Neural cell (in vitro differentiated cells): Measurements from ENCODE around the gene CNOT11. TPM values are rescaled to one million over a fixed set of nuclear protein-coding genes. Genes with fewer than 3 reads are reported as not detected.

Experiments
- H2AFZ ChIP-seq: fragments of 200-600, 300-800 bp; sonication (generic), shearing (Covaris generic); 2 replicates; pipeline ENCODE4 v1.6.0; 2014; ENCODE audit warnings: low read depth, mild to moderate bottlenecking, antibody characterized with exemption, low read length, moderate library complexity
- H3F3A ChIP-seq: fragments of 200-600 bp; shearing (Covaris generic); 2 replicates; pipeline ENCODE4 v1.6.1; 2016; ENCODE audit warnings: mild to moderate bottlenecking, moderate library complexity, mixed read lengths, antibody characterized with exemption, low read length; ENCODE audit not compliant: insufficient read depth, poor library complexity, severe bottlenecking
- H3K27ac ChIP-seq: fragments of 200-600, 300-800 bp; sonication (generic), shearing (Covaris generic); 2 replicates; pipeline ENCODE4 v1.5.1; 2014; ENCODE audit warnings: mild to moderate bottlenecking, low read length, moderate library complexity
- H3K27me3 ChIP-seq: fragments of 300-800, 200-600 bp; sonication (generic), shearing (Covaris generic); 2 replicates; pipeline ENCODE4 v1.6.0; 2014; ENCODE audit warnings: mild to moderate bottlenecking, low read depth, low read length, moderate library complexity; ENCODE audit not compliant: insufficient read depth
- H3K36me3 ChIP-seq: fragments of 300-800, 200-600 bp; sonication (generic), shearing (Covaris generic); 2 replicates; pipeline ENCODE4 v1.5.1; 2014; ENCODE audit warnings: mild to moderate bottlenecking, antibody characterized with exemption, low read length, moderate library complexity; ENCODE audit not compliant: insufficient read depth
- H3K4me2 ChIP-seq: fragments of 300-800, 200-600 bp; sonication (generic), shearing (Covaris generic); 2 replicates; pipeline ENCODE4 v1.6.0; 2014; ENCODE audit warnings: mild to moderate bottlenecking, low read length
- H3K4me3 ChIP-seq: fragments of 300-800, 200-600 bp; sonication (generic), shearing (Covaris generic); 2 replicates; pipeline ENCODE4 v1.5.1; 2014; ENCODE audit warnings: mild to moderate bottlenecking, low read length, moderate library complexity
- H3K79me2 ChIP-seq: fragments of 200-600 bp; shearing (Covaris generic); replicated peaks from 2 replicates; pipeline ENCODE4 v1.6.0; 2014; ENCODE audit warnings: mild to moderate bottlenecking, low read length, moderate library complexity; ENCODE audit not compliant: insufficient read depth
- H3K9ac ChIP-seq: fragments of 300-800, 200-600 bp; sonication (generic), shearing (Covaris generic); 2 replicates; pipeline ENCODE4 v1.6.1; 2016; ENCODE audit warnings: mild to moderate bottlenecking, low read length, mixed read lengths
- H3K9me2 ChIP-seq: fragments of 200-600 bp; shearing (Covaris generic); 2 replicates; pipeline ENCODE4 v1.6.1; 2016; ENCODE audit warnings: mild to moderate bottlenecking, low read length, mixed read lengths; ENCODE audit not compliant: insufficient read depth
- H3K9me3 ChIP-seq: fragments of 200-600, 300-800 bp; sonication (generic), shearing (Covaris generic); 2 replicates; pipeline ENCODE4 v1.6.1; 2016; ENCODE audit warnings: mild to moderate bottlenecking, mixed run types, low read length, moderate library complexity, mixed read lengths
- H4K20me1 ChIP-seq: fragments of 200-600 bp; shearing (Covaris generic); 2 replicates; pipeline ENCODE4 v1.6.1; 2016; ENCODE audit warnings: mild to moderate bottlenecking, mixed run types; ENCODE audit not compliant: insufficient read depth
- EP300 ChIP-seq: fragments of 450-650 bp; conservative IDR thresholded peaks from 2 replicates; pipeline ENCODE4 v1.6.1; 2014; ENCODE audit warnings: antibody characterized with exemption, mild to moderate bottlenecking, moderate library complexity; ENCODE audit not compliant: poor library complexity, severe bottlenecking
- EZH2 ChIP-seq: fragments of 200-600, 300-800 bp; shearing (Covaris generic), sonication (generic); IDR thresholded peaks from 2 replicates; pipeline ENCODE4 v1.6.1; 2014; ENCODE audit warnings: antibody characterized with exemption, low read length, borderline replicate concordance, mild to moderate bottlenecking; ENCODE audit not compliant: insufficient read depth, poor library complexity, severe bottlenecking
- MXI1 ChIP-seq: fragments of 450-650 bp; conservative IDR thresholded peaks from 2 replicates; pipeline ENCODE4 v1.6.1; 2014; ENCODE audit warnings: antibody characterized with exemption, mild to moderate bottlenecking; ENCODE audit not compliant: poor library complexity, severe bottlenecking
- POLR2AphosphoS5 ChIP-seq: IDR thresholded peaks from 2 replicates; pipeline ENCODE4 v1.6.1; 2012
- RAD21 ChIP-seq: fragments of 450-650 bp; conservative IDR thresholded peaks from 2 replicates; pipeline ENCODE4 v1.6.1; 2014; ENCODE audit warnings: antibody characterized with exemption, mild to moderate bottlenecking, moderate library complexity
- SMC3 ChIP-seq: fragments of 450-650 bp; conservative IDR thresholded peaks from 2 replicates; pipeline ENCODE4 v1.6.1; 2014; ENCODE audit warnings: antibody characterized with exemption, mild to moderate bottlenecking, moderate library complexity; ENCODE audit not compliant: poor library complexity
- TAF1 ChIP-seq: IDR thresholded peaks from 2 replicates; pipeline ENCODE4 v1.6.1; 2012; ENCODE audit warnings: low read depth
- polyA plus RNA-seq: library from polyadenylated mRNA; depleted of rRNA; stranded (reverse); fragments of >200 nt; gene quantifications from 2 replicates; pipeline ENCODE4 v1.2.3, GENCODE V29; 2014
- TF ChIP-seq, protein P1 (sequence below): fragments of 450-650 bp; IDR thresholded peaks from 2 replicates; pipeline ENCODE4 v1.5.1; 2014; ENCODE audit warnings: antibody characterized with exemption, mild to moderate bottlenecking, moderate library complexity; ENCODE audit not compliant: poor library complexity, severe bottlenecking
- TF ChIP-seq, protein P2 (sequence below): IDR thresholded peaks from 2 replicates; pipeline ENCODE4 v1.6.1; 2012; ENCODE audit warnings: borderline replicate concordance

CNOT11 gene
- polyA plus RNA-seq, 1 donor from 2014 or later = 35.2 TPM

DNA sequence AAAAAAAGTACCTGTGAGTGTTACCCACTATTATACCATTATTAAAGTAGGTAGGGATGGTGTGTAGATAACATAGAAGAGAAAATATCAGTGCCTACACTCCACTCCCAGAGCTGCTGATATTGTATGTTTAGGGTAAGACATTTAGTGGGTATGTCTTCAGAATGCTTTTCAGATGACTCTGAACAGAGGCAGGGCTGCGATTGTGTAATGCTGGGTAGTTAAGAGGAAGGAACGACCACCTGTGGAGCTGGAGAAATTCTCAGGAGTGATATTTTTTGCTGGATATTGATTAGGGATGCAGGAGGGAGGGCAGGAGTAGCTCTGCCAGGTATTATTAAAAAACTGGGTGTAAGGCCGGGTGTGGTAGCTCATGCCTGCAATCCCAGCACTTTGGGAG lies 2.8 kb downstream of the CNOT11 start:
- Histone ChIP-seq H3K4me2 (no peak overlapping the region), H2AFZ (no peak overlapping the region), H3K4me3 (no peak overlapping the region), H3K79me2 (peaks cover 15% of the 10 kb centered on the region), H3K9ac (no peak overlapping the region), H3K36me3 (no peaks in the 10 kb centered on the region), H4K20me1 (peaks cover 2% of the 10 kb centered on the region), H3K9me2 (no peaks in the 10 kb centered on the region), H3F3A (no peaks in the 10 kb centered on the region), H3K9me3 (no peaks in the 10 kb centered on the region), H3K27me3 (no peaks in the 10 kb centered on the region), H3K27ac (no peak overlapping the region)
- TF ChIP-seq EZH2 (no peak), MXI1 (no peak), EP300 (no peak), RAD21 (no peak)
- TF ChIP-seq, protein P1, sequence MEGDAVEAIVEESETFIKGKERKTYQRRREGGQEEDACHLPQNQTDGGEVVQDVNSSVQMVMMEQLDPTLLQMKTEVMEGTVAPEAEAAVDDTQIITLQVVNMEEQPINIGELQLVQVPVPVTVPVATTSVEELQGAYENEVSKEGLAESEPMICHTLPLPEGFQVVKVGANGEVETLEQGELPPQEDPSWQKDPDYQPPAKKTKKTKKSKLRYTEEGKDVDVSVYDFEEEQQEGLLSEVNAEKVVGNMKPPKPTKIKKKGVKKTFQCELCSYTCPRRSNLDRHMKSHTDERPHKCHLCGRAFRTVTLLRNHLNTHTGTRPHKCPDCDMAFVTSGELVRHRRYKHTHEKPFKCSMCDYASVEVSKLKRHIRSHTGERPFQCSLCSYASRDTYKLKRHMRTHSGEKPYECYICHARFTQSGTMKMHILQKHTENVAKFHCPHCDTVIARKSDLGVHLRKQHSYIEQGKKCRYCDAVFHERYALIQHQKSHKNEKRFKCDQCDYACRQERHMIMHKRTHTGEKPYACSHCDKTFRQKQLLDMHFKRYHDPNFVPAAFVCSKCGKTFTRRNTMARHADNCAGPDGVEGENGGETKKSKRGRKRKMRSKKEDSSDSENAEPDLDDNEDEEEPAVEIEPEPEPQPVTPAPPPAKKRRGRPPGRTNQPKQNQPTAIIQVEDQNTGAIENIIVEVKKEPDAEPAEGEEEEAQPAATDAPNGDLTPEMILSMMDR = no peak

GRCh38 chr2:101256316-101256715 lies 3.6 kb downstream of the CNOT11 start:
- no peaks in the 10 kb centered on the region for H3K9me3 ChIP-seq
- H3K36me3 ChIP-seq = no peaks in the 10 kb centered on the region
- H3K9ac ChIP-seq = no peak overlapping the region
- H3K9me2 ChIP-seq = no peaks in the 10 kb centered on the region
- no peak overlapping the region for H2AFZ ChIP-seq
- TF ChIP-seq EP300 = no peak
- TF ChIP-seq SMC3 = no peak
- no peak overlapping the region for H3K4me3 ChIP-seq
- no peak overlapping the region for H3K27ac ChIP-seq
- no peaks in the 10 kb centered on the region for H3K27me3 ChIP-seq
- H3K4me2 ChIP-seq = no peak overlapping the region
- peaks cover 15% of the 10 kb centered on the region for H3K79me2 ChIP-seq
- H3F3A ChIP-seq = no peaks in the 10 kb centered on the region
- H4K20me1 ChIP-seq = peaks cover 2% of the 10 kb centered on the region

DNA sequence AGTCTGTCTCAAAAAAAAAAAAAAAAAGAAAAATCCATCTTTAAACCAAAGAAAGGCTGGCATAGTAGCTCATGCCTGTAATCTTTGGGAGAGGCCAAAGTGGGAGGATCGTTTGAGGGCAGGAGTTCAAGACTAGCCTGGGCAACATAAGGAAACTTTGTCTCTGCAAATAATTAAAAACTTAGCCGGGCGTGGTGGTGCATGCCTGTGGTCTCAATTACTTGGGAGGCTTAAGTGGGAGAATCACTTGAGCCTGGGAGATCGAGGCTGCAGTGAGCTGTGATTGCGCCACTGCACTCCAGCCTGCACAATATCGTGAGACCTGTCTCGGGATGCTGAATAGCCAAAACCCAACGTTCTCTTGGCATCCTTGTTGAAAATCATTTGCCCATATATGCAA lies 6.1 kb downstream of the CNOT11 start:
- peaks cover 2% of the 10 kb centered on the region for H4K20me1 ChIP-seq
- no peak for TF ChIP-seq EP300
- TF ChIP-seq TAF1 = no peak
- no peak for TF ChIP-seq EZH2
- H3K27me3 ChIP-seq = no peaks in the 10 kb centered on the region
- no peaks in the 10 kb centered on the region for H3F3A ChIP-seq
- no peaks in the 10 kb centered on the region for H3K9me2 ChIP-seq
- H3K79me2 ChIP-seq = peaks cover 15% of the 10 kb centered on the region
- no peaks in the 10 kb centered on the region for H3K9me3 ChIP-seq
- no peaks in the 10 kb centered on the region for H3K36me3 ChIP-seq
- H3K4me2 ChIP-seq = no peak overlapping the region
- no peak overlapping the region for H3K4me3 ChIP-seq
- no peak overlapping the region for H2AFZ ChIP-seq
- no peak overlapping the region for H3K27ac ChIP-seq
- no peak overlapping the region for H3K9ac ChIP-seq

DNA sequence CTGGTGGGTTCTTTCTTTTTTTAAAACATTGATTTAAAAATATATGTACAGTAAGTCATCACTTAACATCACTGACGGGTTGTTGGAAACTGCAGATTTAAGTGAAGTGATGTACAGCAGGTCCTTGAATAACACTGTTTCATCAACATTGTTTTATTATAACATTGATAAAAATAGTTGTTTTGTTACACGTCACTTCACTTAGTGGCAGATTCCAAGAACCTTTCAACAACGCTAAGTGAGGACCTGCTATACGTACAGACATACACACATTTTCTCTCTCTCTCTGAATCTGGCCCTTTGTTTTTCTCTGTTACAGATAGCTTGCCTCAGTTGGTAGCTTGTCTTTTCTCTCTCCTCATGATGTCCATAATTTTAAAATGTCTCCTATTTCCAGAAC lies 9.5 kb downstream of the CNOT11 start:
- H3K4me2 ChIP-seq = no peak overlapping the region
- H3K36me3 ChIP-seq = no peaks in the 10 kb centered on the region
- H3K9me3 ChIP-seq = no peaks in the 10 kb centered on the region
- no peak overlapping the region for H3K9ac ChIP-seq
- no peak overlapping the region for H3K4me3 ChIP-seq
- TF ChIP-seq, protein P1 = no peak
- TF ChIP-seq POLR2AphosphoS5 (no peak), RAD21 (no peak), EZH2 (no peak)
- TF ChIP-seq, protein P2, sequence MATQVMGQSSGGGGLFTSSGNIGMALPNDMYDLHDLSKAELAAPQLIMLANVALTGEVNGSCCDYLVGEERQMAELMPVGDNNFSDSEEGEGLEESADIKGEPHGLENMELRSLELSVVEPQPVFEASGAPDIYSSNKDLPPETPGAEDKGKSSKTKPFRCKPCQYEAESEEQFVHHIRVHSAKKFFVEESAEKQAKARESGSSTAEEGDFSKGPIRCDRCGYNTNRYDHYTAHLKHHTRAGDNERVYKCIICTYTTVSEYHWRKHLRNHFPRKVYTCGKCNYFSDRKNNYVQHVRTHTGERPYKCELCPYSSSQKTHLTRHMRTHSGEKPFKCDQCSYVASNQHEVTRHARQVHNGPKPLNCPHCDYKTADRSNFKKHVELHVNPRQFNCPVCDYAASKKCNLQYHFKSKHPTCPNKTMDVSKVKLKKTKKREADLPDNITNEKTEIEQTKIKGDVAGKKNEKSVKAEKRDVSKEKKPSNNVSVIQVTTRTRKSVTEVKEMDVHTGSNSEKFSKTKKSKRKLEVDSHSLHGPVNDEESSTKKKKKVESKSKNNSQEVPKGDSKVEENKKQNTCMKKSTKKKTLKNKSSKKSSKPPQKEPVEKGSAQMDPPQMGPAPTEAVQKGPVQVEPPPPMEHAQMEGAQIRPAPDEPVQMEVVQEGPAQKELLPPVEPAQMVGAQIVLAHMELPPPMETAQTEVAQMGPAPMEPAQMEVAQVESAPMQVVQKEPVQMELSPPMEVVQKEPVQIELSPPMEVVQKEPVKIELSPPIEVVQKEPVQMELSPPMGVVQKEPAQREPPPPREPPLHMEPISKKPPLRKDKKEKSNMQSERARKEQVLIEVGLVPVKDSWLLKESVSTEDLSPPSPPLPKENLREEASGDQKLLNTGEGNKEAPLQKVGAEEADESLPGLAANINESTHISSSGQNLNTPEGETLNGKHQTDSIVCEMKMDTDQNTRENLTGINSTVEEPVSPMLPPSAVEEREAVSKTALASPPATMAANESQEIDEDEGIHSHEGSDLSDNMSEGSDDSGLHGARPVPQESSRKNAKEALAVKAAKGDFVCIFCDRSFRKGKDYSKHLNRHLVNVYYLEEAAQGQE = no peak
- no peaks in the 10 kb centered on the region for H4K20me1 ChIP-seq
- no peaks in the 10 kb centered on the region for H3K9me2 ChIP-seq
- no peak overlapping the region for H2AFZ ChIP-seq
- no peaks in the 10 kb centered on the region for H3K79me2 ChIP-seq
- H3K27me3 ChIP-seq = no peaks in the 10 kb centered on the region
- no peaks in the 10 kb centered on the region for H3F3A ChIP-seq
- H3K27ac ChIP-seq = no peak overlapping the region
